ENCODE results near the gene EIF3D.

Gene EIF3D, protein sequence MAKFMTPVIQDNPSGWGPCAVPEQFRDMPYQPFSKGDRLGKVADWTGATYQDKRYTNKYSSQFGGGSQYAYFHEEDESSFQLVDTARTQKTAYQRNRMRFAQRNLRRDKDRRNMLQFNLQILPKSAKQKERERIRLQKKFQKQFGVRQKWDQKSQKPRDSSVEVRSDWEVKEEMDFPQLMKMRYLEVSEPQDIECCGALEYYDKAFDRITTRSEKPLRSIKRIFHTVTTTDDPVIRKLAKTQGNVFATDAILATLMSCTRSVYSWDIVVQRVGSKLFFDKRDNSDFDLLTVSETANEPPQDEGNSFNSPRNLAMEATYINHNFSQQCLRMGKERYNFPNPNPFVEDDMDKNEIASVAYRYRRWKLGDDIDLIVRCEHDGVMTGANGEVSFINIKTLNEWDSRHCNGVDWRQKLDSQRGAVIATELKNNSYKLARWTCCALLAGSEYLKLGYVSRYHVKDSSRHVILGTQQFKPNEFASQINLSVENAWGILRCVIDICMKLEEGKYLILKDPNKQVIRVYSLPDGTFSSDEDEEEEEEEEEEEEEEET

DNA sequence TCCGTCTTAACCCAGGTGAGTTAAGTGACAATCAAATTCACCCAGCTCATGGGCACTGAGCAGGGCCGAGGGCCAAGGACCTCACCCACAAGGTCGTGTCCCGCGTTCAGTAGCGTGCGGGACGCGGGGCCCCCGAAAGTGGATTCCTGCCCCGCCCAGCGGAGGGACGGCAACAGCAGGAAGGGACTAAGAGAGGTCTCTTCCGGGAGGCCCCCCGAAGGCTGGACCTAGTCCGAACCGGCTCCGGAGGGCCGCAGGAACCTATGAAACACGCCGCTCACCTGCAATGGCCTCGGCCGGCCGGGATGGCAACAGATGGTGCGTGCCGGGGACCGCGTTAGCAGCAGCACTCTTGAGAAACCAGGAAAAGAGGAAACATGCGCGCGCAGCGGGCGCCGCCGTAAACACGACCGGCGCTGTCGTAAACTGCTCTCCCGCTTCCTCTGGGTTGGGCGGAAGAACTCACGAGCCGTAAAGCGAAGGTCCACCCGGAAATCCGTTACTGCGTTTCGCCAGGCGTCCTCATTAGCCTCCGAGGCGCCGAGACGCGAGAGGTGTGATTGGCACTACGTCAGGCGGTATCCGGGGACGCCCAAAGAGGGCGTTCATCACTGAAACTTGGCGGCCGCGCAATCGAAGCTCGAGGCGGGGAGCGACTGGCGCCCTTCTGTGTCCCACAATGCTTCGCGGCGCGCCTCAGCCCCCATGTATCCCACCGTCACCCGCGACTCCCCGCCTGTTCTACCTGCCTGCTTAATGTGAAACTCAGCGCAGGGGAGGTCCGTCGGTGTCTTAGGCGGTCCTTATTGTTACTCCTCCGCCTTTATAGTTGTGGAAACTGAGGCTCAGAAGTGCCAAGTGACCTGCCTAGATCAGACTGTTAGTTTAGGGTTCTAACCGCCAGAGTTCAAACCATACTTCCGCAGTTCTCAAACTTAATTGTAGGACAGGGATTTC is at the start of gene EIF3D:
EIF3D (minus strand) TSS at position 372 of the 957 bp plus-strand sequence. CDS start 3,045 bp downstream, outside the sequence.
- Histone ChIP-seq H2AFZ (ENCODE audit: low read length) (no peak within 1 kb of the TSS), H3K9me3 (ENCODE audit: low read length) (no peaks in the 10 kb centered on the region), H3K27me3 (ENCODE audit: insufficient read depth, low read length) (peaks cover 3% of the 10 kb centered on the region; the same call in 1 of the 2 replicates), H3K9me2 (ENCODE audit: low read depth, low read length) (no peaks in the 10 kb centered on the region), H3K79me2 (ENCODE audit: insufficient read depth, low read length) (peaks cover 21% of the 10 kb centered on the region), H4K20me1 (ENCODE audit: insufficient read depth, low read length) (no peaks in the 10 kb centered on the region), H3K9ac (ENCODE audit: low read length) (peak within 1 kb of the TSS; percentile 88), H3K4me3 (ENCODE audit: low read depth, low read length, poor library complexity, severe bottlenecking) (peak within 1 kb of the TSS; percentile 89), H3K4me1 (ENCODE audit: insufficient read depth, low read length, severe bottlenecking) (peaks cover 22% of the 10 kb centered on the region), H3K27ac (ENCODE audit: low read depth, low read length, poor library complexity, severe bottlenecking) (peak within 1 kb of the TSS; percentile 75), H3K36me3 (ENCODE audit: insufficient read depth, low read length) (peaks cover 35% of the 10 kb centered on the region), H3K4me2 (ENCODE audit: low read length) (peak within 1 kb of the TSS; percentile 74), H3F3A (ENCODE audit: insufficient read depth, low read length) (no peaks in the 10 kb centered on the region)
- TF ChIP-seq EZH2 (IDR thresholded peaks at IDR 0.05; ENCODE audit: borderline replicate concordance, low read length), result no peak
- TF ChIP-seq, protein P1, sequence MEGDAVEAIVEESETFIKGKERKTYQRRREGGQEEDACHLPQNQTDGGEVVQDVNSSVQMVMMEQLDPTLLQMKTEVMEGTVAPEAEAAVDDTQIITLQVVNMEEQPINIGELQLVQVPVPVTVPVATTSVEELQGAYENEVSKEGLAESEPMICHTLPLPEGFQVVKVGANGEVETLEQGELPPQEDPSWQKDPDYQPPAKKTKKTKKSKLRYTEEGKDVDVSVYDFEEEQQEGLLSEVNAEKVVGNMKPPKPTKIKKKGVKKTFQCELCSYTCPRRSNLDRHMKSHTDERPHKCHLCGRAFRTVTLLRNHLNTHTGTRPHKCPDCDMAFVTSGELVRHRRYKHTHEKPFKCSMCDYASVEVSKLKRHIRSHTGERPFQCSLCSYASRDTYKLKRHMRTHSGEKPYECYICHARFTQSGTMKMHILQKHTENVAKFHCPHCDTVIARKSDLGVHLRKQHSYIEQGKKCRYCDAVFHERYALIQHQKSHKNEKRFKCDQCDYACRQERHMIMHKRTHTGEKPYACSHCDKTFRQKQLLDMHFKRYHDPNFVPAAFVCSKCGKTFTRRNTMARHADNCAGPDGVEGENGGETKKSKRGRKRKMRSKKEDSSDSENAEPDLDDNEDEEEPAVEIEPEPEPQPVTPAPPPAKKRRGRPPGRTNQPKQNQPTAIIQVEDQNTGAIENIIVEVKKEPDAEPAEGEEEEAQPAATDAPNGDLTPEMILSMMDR (IDR thresholded peaks at IDR 0.05; ENCODE audit: low read length), result no peak

DNA sequence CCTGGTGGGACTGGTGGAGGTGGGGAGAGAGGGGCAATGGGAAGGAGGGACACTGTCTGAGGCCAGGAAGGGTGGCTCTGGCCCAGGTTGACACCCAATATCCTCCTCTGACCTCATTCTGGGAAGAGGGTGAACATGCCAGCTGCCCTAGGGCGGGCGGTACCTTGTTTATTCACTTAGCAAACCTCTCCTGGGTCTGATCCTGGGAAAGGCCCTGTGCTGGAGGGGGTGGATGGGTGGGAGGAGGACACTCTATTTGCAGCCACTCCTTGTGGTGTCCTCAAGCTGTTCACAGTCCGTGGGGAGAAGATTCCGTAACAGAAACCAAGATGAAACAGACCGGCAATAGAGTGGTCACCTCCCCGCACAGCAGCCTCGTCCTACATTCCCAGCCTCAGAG is 49.7 kb upstream of the EIF3D start:
- Histone ChIP-seq H3K27me3 (ENCODE audit: insufficient read depth, low read length) (peaks cover 12% of the 10 kb centered on the region; the same call in 1 of the 2 replicates), H4K20me1 (ENCODE audit: insufficient read depth, low read length) (no peaks in the 10 kb centered on the region), H3K4me1 (ENCODE audit: insufficient read depth, low read length, severe bottlenecking) (no peaks in the 10 kb centered on the region)

DNA sequence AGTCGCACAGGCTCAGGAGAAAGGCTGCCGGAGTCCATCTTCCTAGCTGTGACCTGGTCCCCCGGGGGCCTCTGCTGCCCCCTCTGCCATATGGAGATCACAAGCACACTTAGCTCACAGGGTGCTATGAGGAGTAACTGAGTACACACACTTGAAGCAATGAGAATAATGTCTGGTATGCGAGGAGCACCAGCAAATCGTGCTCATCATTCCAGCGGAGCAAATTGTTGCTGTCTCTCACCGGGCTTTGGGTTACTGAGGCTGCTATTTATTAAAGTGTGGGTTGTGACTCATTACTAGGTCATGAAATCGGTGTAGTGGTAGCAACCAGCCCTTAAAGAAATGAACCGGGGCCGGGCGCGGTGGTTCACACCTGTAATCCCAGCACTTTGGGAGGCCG is 48.1 kb upstream of the EIF3D start:
- H3K9me2 ChIP-seq (ENCODE audit: low read depth, low read length), result no peaks in the 10 kb centered on the region
- H3K4me2 ChIP-seq (ENCODE audit: low read length), result no peak overlapping the region
- no peak overlapping the region for H3K4me3 ChIP-seq (ENCODE audit: low read depth, low read length, poor library complexity, severe bottlenecking)
- no peaks in the 10 kb centered on the region for H3K4me1 ChIP-seq (ENCODE audit: insufficient read depth, low read length, severe bottlenecking)
- H2AFZ ChIP-seq (ENCODE audit: low read length), result no peak overlapping the region
- TF ChIP-seq, protein P1 (IDR thresholded peaks at IDR 0.05; ENCODE audit: low read length), result no peak
- TF ChIP-seq EZH2 (IDR thresholded peaks at IDR 0.05; ENCODE audit: borderline replicate concordance, low read length), result no peak
- no peaks in the 10 kb centered on the region for H3K79me2 ChIP-seq (ENCODE audit: insufficient read depth, low read length)
- no peaks in the 10 kb centered on the region for H3K9me3 ChIP-seq (ENCODE audit: low read length)
- H3F3A ChIP-seq (ENCODE audit: insufficient read depth, low read length), result no peaks in the 10 kb centered on the region
- peaks cover 17% of the 10 kb centered on the region; the same call in 1 of the 2 replicates for H3K27me3 ChIP-seq (ENCODE audit: insufficient read depth, low read length)
- H3K27ac ChIP-seq (ENCODE audit: low read depth, low read length, poor library complexity, severe bottlenecking), result no peak overlapping the region
- no peaks in the 10 kb centered on the region for H3K36me3 ChIP-seq (ENCODE audit: insufficient read depth, low read length)
- no peak overlapping the region for H3K9ac ChIP-seq (ENCODE audit: low read length)
- no peaks in the 10 kb centered on the region for H4K20me1 ChIP-seq (ENCODE audit: insufficient read depth, low read length)

More for the DNA sequence above, 49.7 kb upstream of the EIF3D start:
- H3K4me3 ChIP-seq (ENCODE audit: low read depth, low read length, poor library complexity, severe bottlenecking), result no peak overlapping the region
- H3K9me2 ChIP-seq (ENCODE audit: low read depth, low read length), result no peaks in the 10 kb centered on the region
- H3K9ac ChIP-seq (ENCODE audit: low read length), result no peak overlapping the region
- H3K4me2 ChIP-seq (ENCODE audit: low read length), result no peak overlapping the region
- TF ChIP-seq, protein P1 (IDR thresholded peaks at IDR 0.05; ENCODE audit: low read length), result no peak
- TF ChIP-seq EZH2 (IDR thresholded peaks at IDR 0.05; ENCODE audit: borderline replicate concordance, low read length), result no peak
- H3K27ac ChIP-seq (ENCODE audit: low read depth, low read length, poor library complexity, severe bottlenecking), result no peak overlapping the region
- H3K79me2 ChIP-seq (ENCODE audit: insufficient read depth, low read length), result no peaks in the 10 kb centered on the region
- no peak overlapping the region for H2AFZ ChIP-seq (ENCODE audit: low read length)
- no peaks in the 10 kb centered on the region for H3K9me3 ChIP-seq (ENCODE audit: low read length)
- no peaks in the 10 kb centered on the region for H3K36me3 ChIP-seq (ENCODE audit: insufficient read depth, low read length)
- H3F3A ChIP-seq (ENCODE audit: insufficient read depth, low read length), result no peaks in the 10 kb centered on the region

Measured in OCI-LY1 (cell line).